RPMI7951 (cell line): ENCODE results near the gene RNU2-63P. TPM values are rescaled to one million over a fixed set of nuclear protein-coding genes. Genes with fewer than 3 reads are reported as not detected.
"Not testable (repeated sequence)": the region's sequence is repeated elsewhere in the genome, so short reads cannot be mapped to it uniquely, and the experiment has no call there.

Source experiments
- DNase-seq: peaks from one replicate; pipeline ENCODE4 v3.0.0-alpha.2; 2012; ENCODE audit warnings: low read depth
- total RNA-seq: library from RNA; depleted of rRNA; stranded (reverse); fragments of >200 nt; shearing (Covaris generic); gene quantifications from 2 replicates; pipeline ENCODE4 v1.2.3, GENCODE V29; 2014

Gene RNU2-63P
- total RNA-seq, 1 experiment from 2014 or later: not detected

DNA sequence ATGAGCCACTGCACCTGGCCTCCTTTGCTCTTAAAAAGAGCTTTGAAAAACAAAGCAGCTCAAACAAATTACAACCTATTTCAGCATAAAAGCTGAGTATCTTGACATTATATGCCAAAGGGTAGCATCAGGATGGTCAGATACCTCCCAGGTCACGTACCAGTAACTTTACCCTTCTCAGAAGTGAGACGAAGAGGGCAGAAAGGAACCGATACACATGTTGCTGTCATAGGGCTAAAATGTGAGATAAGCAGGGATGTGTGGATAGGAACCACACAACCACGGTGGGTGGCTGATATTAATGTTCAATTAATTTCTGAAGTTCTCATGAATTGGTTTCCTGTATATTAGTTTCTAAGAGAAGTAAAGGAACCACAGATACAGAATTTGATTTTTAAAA lies 12.6 kb upstream of the RNU2-63P start:
- no peak for DNase-seq

DNA sequence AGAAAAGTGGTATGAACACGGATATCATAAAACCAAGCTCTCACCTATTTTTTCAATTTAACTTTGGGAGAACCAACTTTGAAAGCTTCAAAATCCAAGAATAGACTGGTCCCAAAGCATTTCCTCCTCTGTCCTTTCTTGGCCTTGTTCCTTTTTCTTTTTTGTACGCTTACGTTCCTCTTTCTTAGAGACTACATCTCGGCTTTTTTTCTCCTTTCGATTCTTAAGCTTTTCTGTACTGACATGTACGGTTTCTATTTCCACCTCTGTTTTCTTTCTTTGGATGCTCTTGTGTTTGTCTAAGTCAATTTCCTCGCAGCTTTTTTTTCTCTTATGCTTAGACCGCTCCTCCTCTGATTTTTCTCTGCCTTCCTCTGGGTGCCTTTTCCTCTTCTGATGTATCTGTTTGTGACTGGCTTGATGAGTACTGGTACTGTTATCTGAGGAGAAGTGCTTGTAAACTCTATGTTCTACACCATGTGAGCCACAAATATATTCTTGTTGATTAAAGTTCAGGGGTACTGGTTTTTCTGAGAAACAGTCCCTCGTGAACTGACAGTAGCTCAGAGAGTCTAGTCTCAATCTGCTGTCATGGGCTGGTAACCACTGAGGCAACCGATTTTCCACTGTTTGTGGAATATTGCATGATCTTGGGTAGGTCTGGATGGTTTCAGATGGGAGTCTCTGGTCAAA lies 11.5 kb upstream of the RNU2-63P start:
- no peak for DNase-seq

DNA sequence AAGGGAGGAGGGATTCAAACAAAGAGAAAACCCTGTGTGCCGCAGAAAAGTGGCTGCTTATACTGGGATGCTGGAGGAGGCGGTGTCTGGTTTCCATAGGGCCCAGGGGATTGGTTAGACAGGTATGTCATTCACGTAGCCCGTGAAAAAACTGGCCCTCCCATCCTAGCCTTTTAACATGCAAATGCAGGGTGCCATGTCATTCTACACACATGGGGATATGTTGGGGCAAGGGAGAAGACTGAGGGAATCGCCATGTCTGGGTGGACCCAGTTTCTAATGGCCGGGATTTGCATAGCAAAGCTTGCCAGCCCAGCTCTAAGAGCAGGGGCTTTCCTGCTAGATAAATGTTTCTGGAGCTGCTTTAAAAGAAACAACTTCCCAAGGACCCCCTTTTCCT lies 8.2 kb upstream of the RNU2-63P start:
- no peak for DNase-seq

DNA sequence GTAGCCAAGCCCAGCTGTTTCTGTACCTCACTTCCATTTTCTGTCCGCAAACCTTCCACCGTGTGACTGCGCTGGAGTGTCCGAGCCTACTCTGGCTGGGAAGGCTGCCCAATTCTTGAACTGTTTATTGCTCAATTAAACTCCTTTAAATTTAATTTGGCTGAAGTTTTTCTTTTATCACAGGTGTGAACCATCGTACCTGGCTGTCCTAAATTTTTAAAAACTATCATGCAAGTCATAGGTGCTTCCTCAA lies 6.2 kb upstream of the RNU2-63P start:
- no peak for DNase-seq

DNA sequence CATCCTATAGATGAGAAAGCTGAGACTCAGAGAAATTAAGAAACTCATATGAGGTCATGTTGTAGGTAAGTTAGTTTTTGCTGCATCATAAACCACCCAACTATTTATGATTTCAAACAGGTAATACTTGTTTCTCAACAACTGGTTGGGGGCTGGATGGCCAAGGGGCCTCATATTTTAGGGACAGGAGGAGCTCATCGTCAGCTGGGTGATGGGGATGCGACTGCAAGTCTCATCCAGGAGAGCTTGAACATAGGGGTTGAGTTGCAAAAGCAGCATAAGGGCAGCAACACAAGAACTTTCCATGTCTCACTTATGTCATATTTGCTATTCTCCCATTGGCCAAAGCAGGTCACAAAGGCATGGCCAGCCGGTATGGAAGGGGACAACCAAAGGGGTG lies 3.6 kb upstream of the RNU2-63P start:
- no peak for DNase-seq

DNA sequence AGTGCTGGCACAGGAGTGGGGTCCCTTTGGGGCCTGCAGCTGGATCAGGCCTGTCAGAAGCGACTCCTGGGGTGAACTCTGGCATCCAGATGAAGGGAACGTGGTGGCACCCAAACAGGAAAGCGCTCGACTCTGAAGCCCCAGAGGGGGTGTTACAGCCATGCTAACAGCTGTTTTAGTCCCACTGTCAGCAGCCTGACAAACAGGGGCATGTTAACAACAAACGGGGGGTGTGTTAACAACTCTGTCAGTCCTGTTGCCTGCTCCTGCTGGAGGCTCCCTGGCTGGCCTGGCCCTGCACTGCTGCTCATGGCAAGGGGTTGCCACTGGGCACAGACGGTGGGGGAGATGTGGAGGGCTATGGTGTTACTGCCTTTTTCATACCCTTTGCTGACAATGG lies 2.6 kb upstream of the RNU2-63P start:
- DNase-seq: no peak

DNA sequence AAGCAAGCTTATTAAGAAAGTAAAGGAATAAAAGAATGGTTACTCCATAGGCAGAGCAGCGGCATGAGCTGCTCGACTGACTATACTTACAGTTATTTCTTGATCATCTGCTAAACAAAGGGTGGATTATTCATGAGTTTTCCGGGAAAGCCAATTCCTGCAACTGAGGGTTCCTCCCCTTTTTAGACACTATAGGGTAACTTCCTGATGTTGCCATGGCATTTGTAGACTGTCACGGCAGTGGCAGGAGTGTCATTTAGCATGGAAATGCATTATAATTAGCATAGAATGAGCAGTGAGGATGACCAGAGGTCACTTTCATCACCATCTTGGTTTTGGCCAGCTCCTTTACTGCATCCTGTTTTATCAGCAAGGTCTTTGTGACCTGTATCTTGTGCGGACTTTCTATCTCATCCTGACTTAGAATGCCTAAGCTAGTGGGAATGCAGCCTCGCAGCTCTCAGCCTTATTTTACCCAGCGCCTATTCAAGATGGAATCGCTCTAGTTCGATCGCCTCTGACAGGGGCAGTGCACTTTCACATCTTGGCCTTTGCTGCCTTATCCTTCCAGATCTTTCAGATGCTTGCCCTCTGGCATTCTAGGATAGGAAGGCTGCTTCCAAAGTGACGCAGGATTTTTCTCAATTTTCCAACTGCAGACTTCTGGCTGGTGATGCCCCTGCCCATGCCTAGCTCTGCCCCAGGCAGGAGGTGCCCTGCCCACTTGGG lies 1.9 kb upstream of the RNU2-63P start:
- DNase-seq: peak; percentile 17

DNA sequence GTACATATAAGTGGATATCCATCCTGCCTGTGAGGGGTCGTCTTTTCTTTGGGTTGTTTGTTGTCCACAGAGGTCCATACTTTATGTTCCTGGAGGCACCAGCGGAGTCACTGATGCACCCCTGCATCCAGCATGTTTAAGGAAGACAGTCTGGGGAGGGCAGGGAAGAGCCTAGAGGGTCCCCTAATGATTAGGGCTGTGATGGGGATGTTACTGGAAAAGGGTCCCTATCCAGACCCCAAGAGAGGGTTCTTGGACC lies 1.4 kb upstream of the RNU2-63P start:
- not testable (repeated sequence) for DNase-seq

DNA sequence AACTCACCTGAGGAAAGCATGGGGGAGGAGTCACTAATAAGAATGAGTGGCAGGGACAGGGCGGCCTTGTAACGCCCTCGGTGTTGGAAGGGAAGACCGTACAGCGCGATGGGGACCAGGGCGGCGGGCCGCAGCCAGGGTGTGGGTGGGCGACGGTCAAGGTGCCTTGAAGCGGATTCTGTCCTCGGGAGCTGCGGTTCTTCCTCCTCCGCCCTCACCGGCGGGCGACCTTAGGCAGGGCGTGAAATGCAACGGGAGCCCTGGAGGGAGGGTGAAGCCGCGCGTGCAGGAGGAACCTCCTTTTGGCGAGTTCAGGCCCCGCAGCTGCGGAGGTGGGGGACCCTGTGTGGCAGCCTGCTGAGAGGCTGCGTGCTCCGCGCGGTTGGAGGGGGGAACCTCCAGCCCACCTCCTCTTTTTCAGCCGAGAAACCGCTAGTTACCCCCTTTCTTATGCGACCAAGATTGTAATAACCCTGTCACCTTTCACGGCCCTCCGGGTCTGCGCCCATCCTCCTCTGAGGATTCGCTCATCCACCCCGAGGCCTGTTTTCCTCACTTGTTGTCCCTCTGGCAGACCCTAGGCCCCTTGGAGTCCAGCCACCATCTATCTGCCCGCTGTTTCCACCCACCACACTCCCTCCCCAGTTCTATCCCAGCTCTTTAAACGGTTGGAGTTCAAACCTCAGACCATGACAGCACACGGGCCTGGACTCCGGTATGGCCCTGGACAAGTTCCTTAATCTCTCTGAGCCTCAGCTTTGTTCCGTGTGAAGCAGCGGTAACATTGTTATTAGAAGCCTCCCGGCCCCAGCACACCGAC lies 823 bp upstream of the RNU2-63P start:
- DNase-seq: no peak

DNA sequence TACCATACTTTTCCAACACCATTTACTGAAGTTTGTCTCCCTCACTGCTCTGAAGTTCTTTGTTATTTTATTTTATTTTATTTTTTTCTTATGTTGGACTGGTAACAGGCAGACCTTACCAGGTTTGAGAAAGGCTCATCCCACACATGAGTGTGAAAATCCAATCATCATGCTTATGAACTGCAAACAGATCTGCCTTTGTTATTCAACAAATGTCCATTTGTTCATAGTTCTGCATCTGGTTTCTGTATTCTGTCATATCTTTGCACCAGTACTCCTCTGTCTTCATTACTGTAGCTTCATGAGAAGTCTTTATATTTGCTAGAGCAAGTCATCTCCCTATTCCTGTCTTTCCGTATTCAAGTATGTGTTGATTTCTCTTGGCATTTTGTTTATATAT lies 5.3 kb downstream of the RNU2-63P start:
- peak; percentile 30 for DNase-seq

DNA sequence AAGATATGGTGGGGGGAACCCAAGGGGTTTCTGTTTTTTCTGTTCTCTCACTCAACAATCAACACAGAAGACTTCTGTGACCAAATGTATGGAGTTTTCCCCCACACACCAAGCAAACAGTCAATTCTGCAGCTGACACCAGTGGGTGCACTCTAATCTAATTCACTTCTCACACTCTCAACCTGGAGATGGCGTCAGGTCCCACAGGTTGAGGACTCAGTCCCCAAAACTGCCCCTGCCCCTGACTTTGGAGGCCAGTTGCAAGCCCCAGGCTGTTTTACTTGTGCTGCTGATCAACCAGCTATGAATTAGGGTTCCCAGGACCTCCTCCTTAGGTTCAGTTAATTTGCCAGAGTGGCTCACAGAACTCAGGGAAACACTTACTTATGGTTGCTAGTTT lies 6.2 kb downstream of the RNU2-63P start:
- DNase-seq: no peak

DNA sequence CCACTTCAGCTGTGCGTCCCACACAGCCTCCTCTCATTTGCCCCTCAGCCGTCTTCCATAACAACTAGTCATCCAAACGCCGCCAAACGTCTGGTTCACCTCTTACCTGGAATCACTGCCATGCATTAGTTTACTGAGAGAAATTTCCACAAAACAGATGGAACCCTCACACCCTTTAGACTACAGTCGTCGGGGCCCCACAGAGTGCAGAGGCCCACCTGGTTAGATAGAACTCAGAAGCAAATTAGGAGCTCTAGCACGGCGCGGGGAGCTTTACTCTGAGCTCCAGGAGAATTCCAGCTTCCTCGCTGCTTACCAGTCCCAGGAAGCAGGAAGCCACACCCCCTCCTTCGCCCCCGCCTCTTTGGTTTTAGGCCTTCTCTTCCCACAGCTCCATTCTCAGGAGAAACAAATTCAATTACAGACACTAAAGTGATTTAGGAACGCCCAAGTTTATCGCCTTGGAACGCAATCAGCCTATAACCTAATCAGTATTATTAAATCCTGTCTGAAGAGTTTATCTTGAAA lies 9.4 kb downstream of the RNU2-63P start:
- DNase-seq: no peak

DNA sequence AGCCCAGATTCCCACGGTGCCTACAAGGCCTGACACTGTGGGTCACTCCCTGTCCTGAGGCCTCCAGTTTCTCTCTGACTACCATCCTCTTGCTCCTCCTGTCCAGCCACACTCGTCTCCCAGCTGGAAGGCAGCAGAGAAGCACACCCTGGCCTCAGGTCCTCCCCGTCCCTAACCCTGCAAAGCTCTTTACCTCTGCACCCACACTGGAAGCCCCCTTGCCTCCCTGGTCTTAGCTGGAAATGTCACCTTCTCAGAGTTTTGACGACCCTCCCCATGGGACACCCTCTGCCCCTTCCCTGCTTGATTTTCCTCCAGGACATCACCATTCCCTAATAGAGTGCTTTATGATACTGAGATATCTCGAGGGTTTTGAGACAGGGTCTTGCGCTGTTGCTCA lies 10.6 kb downstream of the RNU2-63P start:
- DNase-seq: no peak

DNA sequence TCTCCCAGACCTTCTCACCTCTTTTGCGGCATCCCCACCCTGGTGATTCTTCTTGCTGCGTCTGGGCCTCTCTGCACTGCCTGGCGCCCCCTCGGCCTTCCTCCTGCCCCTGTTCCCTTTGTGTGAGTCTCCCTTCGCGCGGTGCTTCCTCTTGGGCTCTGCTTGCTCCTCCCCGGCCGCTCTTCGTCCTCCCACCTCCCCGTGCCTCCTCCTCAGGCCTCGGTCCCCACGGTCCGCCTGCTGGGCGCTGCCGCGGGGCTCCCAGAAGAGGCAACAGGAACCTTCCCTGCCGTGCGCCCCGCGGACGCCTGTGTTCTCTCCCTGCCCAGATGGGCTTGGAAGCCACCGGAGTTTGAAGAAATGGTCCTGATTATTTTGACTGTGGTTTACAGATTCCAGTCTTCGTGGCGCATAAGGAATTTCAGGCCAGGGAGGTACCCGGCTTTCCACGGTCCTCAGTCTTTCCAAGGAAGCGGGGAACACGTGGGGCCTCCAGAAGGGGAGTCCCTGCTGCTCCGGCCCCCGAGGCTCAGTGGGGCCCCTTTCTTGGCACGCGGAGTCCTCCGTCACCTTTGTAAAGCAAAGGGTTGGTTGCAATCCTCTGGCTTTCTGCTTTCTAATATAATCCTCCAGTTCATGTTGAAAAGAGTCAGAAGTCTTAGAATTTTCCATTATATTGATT lies 13.1 kb downstream of the RNU2-63P start:
- DNase-seq: no peak

DNA sequence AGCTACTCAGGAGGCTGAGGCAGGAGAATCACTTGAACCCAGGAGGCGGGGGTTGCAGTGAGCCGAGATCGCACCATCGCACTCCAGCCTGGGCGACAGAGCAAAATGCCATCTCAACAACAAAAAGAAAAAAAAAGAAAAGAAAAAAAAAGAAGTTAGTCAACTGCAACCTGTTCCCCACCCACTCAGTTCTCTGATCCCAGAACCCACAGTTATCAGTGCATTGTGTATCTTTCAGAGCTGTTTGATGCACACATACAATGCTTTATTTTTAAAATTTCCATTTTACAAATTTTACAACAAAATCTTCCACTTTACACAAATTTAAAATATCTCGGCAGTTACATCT lies 14.0 kb downstream of the RNU2-63P start:
- no peak for DNase-seq

DNA sequence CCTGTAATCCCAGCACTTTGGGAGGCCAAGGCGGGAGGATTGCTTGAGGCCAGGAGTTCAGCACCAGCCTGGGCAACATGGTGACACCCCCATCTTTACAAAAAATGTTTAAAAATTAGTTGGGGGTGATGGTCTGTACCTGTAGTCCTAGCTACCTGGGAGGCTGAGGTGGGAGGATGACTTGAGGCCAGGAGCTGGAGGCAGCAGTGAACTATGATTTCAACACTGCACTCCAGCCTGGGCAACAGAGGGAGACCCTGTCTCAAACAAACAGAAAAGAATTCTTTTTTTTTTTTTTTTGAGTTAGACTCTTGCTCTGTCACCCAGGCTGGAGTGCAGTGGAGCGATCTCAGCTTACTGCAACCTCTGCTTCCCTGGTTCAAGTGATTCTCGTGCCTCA lies 15.9 kb downstream of the RNU2-63P start:
- DNase-seq: not testable (repeated sequence)

DNA sequence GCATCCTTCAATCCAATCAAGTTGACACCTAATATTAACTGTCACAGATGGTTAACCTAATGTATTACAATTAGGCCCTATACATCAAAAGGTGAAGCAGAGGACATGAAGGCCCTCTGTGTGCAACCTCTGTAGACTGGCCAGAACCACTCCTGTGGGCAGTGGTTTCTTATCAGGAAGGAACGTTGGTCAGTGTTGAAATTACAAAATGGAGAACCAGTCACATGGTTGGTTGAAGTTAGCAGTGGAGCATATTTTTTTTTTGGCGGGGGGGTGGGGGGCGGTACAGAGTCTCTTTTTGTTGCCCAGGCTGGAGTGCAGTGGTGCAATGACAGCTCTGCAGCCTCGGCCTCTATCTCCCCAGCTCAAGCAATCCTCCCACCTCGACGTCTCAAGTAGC lies 19.8 kb downstream of the RNU2-63P start:
- DNase-seq: no peak

DNA sequence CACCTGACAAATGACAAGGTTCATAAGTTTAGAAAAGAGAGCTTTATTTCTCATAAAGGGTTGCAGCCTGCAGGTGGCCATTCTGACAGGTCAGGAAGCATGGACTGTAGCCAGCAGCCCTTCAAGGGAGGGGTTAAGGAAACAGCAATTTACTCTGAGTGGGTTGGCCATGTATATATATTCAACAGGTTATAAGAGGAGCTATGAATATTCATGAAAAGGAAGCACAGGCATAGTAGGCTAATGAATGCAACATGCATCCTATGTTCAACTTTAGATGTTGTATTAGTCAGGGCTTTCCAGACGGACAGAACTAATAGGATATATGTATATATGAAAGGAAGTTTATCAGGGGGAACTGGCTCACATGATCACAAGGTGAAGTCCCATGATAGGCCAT lies 20.6 kb downstream of the RNU2-63P start:
- DNase-seq: no peak

DNA sequence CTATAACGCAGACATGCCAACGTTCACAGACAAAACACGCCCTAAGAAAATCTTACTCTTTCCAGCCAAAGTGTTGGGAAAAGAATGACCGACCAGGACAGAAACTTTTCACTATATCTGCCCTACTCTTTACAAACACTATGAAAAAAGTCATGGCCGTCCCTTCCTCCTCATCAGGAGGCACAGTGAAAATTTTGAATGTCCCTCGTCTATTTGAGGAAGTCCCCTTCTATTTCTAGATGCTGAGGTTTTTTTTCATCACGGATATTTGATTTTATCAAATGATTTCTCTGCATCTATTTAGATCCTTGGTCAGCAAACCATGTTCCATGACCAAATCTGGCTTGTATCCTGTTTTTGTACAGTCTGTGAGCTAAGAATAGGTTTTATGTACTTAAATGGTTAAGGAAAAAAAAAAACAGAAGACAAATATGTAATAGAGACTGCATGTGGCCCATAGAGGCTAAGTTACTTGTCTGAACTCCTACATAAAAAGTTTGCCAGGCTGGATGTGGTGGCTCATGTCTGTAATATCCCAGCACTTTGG lies 22.0 kb downstream of the RNU2-63P start:
- DNase-seq: not testable (repeated sequence)

DNA sequence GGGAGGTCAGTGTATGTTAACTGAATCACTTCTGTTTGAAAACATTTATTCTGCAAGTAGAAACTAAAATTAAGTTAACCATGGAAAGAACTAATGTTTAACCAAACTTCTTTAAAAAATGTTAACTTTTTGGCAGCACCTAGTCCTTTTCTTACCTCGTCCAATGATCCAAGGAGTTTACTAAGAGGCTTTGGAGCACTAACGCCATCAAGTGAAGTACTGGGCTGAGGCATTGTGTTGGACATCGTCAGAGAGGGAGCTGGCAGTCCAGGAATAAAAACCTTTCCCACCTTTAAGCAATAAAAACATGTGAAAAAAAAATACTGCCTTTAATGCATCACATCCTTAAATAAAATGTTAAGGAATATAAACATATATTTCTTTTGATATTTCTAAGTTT lies 23.8 kb downstream of the RNU2-63P start:
- DNase-seq: not testable (repeated sequence)

DNA sequence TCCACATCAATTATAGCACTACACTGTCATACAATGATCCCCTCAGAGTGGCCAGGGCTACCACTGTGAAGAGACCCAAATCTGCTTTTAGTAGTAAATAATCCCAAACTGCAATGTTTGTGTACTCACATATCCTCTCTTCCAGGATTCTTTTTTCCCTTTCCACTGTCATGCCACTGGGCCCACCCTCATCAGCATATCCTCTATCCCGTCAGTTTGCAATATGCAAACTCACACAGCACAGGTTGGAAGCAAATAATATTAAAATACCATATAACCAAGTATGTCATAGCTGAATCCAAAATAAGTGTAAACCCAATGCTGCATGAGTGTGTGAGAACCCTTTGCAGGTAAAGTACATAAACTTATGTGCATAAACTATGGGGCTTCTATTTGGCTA lies 28.9 kb downstream of the RNU2-63P start:
- DNase-seq: not testable (repeated sequence)

DNA sequence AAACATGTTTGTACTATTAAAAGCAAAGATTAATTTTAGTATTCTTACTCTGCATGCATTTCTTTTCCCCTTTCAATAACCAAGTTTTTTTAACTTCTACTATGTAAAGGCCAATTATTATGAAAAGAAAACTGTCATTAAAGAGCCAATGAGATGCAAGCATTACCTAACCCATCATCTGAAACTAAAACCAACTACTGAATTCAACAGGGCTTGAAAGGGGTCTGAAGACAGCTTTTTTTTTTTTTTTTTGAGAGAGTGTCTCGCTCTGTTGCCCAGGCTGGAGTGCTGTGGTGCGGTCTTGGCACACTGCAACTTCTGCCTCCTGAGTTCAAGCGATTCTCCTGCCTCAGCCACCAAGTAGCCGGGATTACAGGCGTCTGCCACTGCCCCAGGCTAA lies 30.4 kb downstream of the RNU2-63P start:
- not testable (repeated sequence) for DNase-seq
